SK-N-SH (cell line): ENCODE measurements around the gene PON3. TPM values are rescaled to one million over a fixed set of nuclear protein-coding genes. Genes with fewer than 3 reads are reported as not detected.

ENCODE experiments used
- CTCF ChIA-PET: fragments of 300-600, 350-600 bp; formaldehyde crosslinking; extraction: SDS; loops from one replicate; lab custom pipeline; 2021; lab: Yijun Ruan, JAX
- POLR2A ChIA-PET: fragments of 350-600 bp; sonication (Branson Sonifier 250); formaldehyde crosslinking; extraction: SDS; loops from one replicate; lab custom pipeline; 2020; ENCODE audit warnings: antibody characterized with exemption, inconsistent platforms; lab: Yijun Ruan, JAX
- DNase-seq: peaks from one replicate; pipeline ENCODE4 v3.0.0; 2012
- H2AFZ ChIP-seq: fragments of 200-600 bp; sonication (generic); 2 replicates; pipeline ENCODE4 v1.8.1; 2016; ENCODE audit warnings: antibody characterized with exemption, mild to moderate bottlenecking, low read depth
- H3F3A ChIP-seq: fragments of 200-600 bp; sonication (generic); replicated peaks from 2 replicates; pipeline ENCODE3; 2016; ENCODE audit warnings: antibody characterized with exemption, mild to moderate bottlenecking; ENCODE audit not compliant: insufficient read depth
- H3K27ac ChIP-seq, 2 experiments: fragments of 200-500 bp in 1 of 2; fragments of 200-600 bp in 1 of 2; sonication (Bioruptor generic) in 1 of 2; sonication (generic), shearing (Covaris generic) in 1 of 2; 2 replicates each; pipeline versions ENCODE4 v1.5.1 to v1.6.1; 2014 to 2016; ENCODE audit warnings: low read depth in 2 of 2, inconsistent platforms in 1 of 2, low read length in 1 of 2, mild to moderate bottlenecking in 1 of 2, mixed read lengths in 1 of 2
- H3K27me3 ChIP-seq: fragments of 200-600 bp; sonication (generic), shearing (Covaris generic); 2 replicates; pipeline ENCODE4 v1.6.1; 2016; ENCODE audit warnings: mixed run types; ENCODE audit not compliant: insufficient read depth
- H3K36me3 ChIP-seq, 2 experiments: fragments of 200-500 bp in 1 of 2; fragments of 200-600 bp in 1 of 2; sonication (Bioruptor generic) in 1 of 2; sonication (generic) in 1 of 2; replicated peaks in 1 of 2; 2 replicates each; pipeline versions ENCODE3 to v1.5.1; 2014 to 2016; ENCODE audit warnings: low read length in 1 of 2, mild to moderate bottlenecking in 1 of 2; ENCODE audit not compliant: insufficient read depth in 2 of 2, control insufficient read depth in 1 of 2
- H3K4me1 ChIP-seq, 2 experiments: fragments of 200-500 bp in 1 of 2; fragments of 200-600 bp in 1 of 2; sonication (Bioruptor generic) in 1 of 2; sonication (generic), shearing (Covaris generic) in 1 of 2; 2 replicates each; pipeline versions ENCODE4 v1.5.1 to v1.6.1; 2014 to 2016; ENCODE audit warnings: low read depth in 1 of 2, low read length in 1 of 2, mixed run types in 1 of 2; ENCODE audit not compliant: insufficient read depth in 2 of 2, control insufficient read depth in 1 of 2
- H3K4me2 ChIP-seq: fragments of 200-600 bp; sonication (generic), shearing (Covaris generic); 2 replicates; pipeline ENCODE4 v1.6.1; 2017; ENCODE audit warnings: mixed run types
- H3K4me3 ChIP-seq, 2 experiments: fragments of 200-500 bp in 1 of 2; fragments of 200-600 bp in 1 of 2; sonication (Bioruptor generic) in 1 of 2; sonication (generic), shearing (Covaris generic) in 1 of 2; 2 replicates each; pipeline versions ENCODE4 v1.5.1 to v1.8.1; 2014 to 2016; ENCODE audit warnings: low read depth in 2 of 2, inconsistent platforms in 1 of 2, low read length in 1 of 2, mild to moderate bottlenecking in 1 of 2, mixed read lengths in 1 of 2, moderate library complexity in 1 of 2
- H3K79me2 ChIP-seq: fragments of 200-600 bp; sonication (generic); 2 replicates; pipeline ENCODE4 v1.8.1; 2017; ENCODE audit warnings: mild to moderate bottlenecking; ENCODE audit not compliant: insufficient read depth
- H3K9ac ChIP-seq: fragments of 200-600 bp; sonication (generic); 2 replicates; pipeline ENCODE4 v1.6.1; 2017; ENCODE audit warnings: mixed run types
- H3K9me2 ChIP-seq: fragments of 200-600 bp; sonication (generic); 2 replicates; pipeline ENCODE4 v1.6.1; 2017; ENCODE audit warnings: mixed run types
- H3K9me3 ChIP-seq: fragments of 200-600 bp; sonication (generic); 2 replicates; pipeline ENCODE4 v1.6.1; 2017; ENCODE audit warnings: mixed run types, mild to moderate bottlenecking, moderate library complexity
- H4K20me1 ChIP-seq: fragments of 200-600 bp; sonication (generic); 2 replicates; pipeline ENCODE4 v1.6.1; 2017; ENCODE audit warnings: mild to moderate bottlenecking, mixed run types; ENCODE audit not compliant: insufficient read depth
- EP300 ChIP-seq, 2 experiments: IDR thresholded peaks; 2 replicates each; pipeline versions ENCODE4 v1.4.0 to v1.6.1; 2012; ENCODE audit warnings: borderline replicate concordance in 1 of 2, low read depth in 1 of 2, low read length in 1 of 2
- EZH2phosphoT487 ChIP-seq: fragments of 200-600 bp; sonication (generic); IDR thresholded peaks from 2 replicates; pipeline ENCODE4 v1.6.1; 2017; ENCODE audit warnings: low read depth, mixed run types, mild to moderate bottlenecking, antibody characterized with exemption, moderate library complexity, borderline replicate concordance
- FOXJ3 ChIP-seq: sonication (generic); formaldehyde crosslinking; IDR thresholded peaks from 2 replicates; pipeline ENCODE4 v1.5.1; 2020; ENCODE audit warnings: mild to moderate bottlenecking, missing genetic modification reagents
- GABPA ChIP-seq: IDR thresholded peaks from 2 replicates; pipeline ENCODE4 v1.4.0; 2012; ENCODE audit warnings: low read depth, mild to moderate bottlenecking
- JUND ChIP-seq: IDR thresholded peaks from 2 replicates; pipeline ENCODE4 v1.4.0; 2012
- RCOR1 ChIP-seq: fragments of 150-350 bp; IDR thresholded peaks from 2 replicates; pipeline ENCODE4 v1.6.1; 2017; ENCODE audit warnings: antibody characterized with exemption, low read length
- SIN3A ChIP-seq: IDR thresholded peaks from 2 replicates; pipeline ENCODE4 v1.6.1; 2012; ENCODE audit warnings: low read depth, mild to moderate bottlenecking, low read length, moderate library complexity, borderline replicate concordance
- SMC3 ChIP-seq: IDR thresholded peaks from 2 replicates; pipeline ENCODE4 v1.6.1; 2012; ENCODE audit warnings: low read depth, low read length, improper control_type of control experiment
- TAF1 ChIP-seq: IDR thresholded peaks from 2 replicates; pipeline ENCODE4 v1.6.1; 2012; ENCODE audit warnings: low read depth, mild to moderate bottlenecking, low read length, moderate library complexity, borderline replicate concordance
- TCF12 ChIP-seq: IDR thresholded peaks from 2 replicates; pipeline ENCODE4 v1.4.0; 2012
- WGBS: methylation state at CpG from one replicate; pipeline ENCODE4 v1.1.6; 2017; ENCODE audit warnings: low lambda C conversion rate; 5-methylcytosine and 5-hydroxymethylcytosine counted together
- polyA plus RNA-seq, 3 experiments: library from polyadenylated mRNA; depleted of rRNA; stranded (reverse); fragments of >200 nt; gene quantifications; 2 replicates each; pipeline ENCODE4 v1.2.3, GENCODE V29; 2012
- TF ChIP-seq, protein P1 (sequence below): IDR thresholded peaks from 2 replicates; pipeline ENCODE4 v1.4.0; 2012; ENCODE audit warnings: low read depth, borderline replicate concordance
- TF ChIP-seq, protein P2 (sequence below): fragments of 150-350 bp; IDR thresholded peaks from 2 replicates; pipeline ENCODE4 v1.6.1; 2016; ENCODE audit warnings: mild to moderate bottlenecking, low read depth, low read length
- TF ChIP-seq, protein P3 (sequence below): IDR thresholded peaks from 2 replicates; pipeline ENCODE4 v1.6.1; 2012; ENCODE audit warnings: mild to moderate bottlenecking, low read depth, low read length, moderate library complexity
- TF ChIP-seq, protein P4 (sequence below): IDR thresholded peaks from 2 replicates; pipeline ENCODE4 v1.4.0; 2012; ENCODE audit warnings: low read depth
- TF ChIP-seq, protein P5 (sequence below): fragments of 200-600 bp; sonication (generic); IDR thresholded peaks from 2 replicates; pipeline ENCODE4 v1.6.1; 2017; ENCODE audit warnings: antibody characterized with exemption, mild to moderate bottlenecking, moderate library complexity

The PON3 gene
- polyA plus RNA-seq, 1 of the 3 experiments (the other 2 are of a cell fraction) = not detected

DNA sequence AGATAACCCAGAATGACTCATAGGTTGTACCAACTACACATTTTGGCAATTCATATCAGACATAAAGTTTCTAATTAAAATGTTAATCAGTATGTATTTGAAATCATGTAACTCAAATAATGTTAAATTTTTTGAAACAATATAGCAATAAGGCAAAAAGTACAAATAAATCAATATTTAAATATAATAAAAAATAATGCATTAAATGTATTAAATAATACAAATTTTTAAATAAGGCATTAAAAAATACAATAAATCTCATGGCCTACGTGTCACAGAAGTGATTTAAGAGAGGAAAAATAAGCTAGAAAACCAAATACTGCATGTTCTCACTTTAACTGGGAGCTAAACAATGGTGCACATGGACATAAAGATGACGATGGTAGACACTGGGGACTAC is 29.5 kb upstream of the PON3 start (continued):
- no peak for TF ChIP-seq SIN3A

DNA sequence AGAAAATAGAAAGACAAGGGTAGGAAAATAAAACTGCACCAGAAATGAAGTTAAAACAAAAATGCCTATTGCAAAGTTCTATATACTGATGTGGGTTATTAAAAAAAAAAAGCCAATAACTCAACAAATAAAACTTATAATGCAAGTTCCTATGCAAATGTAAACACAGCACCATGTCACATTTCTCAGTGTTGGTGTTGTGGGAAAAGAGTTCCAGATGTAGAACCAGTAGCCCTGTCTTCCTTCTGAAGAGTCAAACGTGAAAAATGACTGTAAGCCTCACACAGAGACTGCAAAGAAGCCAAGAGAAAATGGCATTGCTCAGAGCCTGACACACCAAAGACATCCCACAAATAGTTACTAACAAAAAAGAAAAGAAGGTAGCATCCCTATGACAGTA is 28.5 kb upstream of the PON3 start:
- Histone ChIP-seq H4K20me1 (no peaks in the 10 kb centered on the region), H3K4me1 (peaks cover 0 to 7% of the 10 kb centered on the region in 2 experiments; a peak in 2 of 4 replicates), H2AFZ (no peak overlapping the region), H3K27me3 (no peaks in the 10 kb centered on the region), H3K9ac (no peak overlapping the region), H3K27ac (no peak overlapping the region), H3F3A (peaks cover 6% of the 10 kb centered on the region), H3K79me2 (peaks cover 42% of the 10 kb centered on the region; the same call in 1 of the 2 replicates), H3K36me3 (peaks cover 24 to 30% of the 10 kb centered on the region in 2 experiments), H3K4me2 (no peak overlapping the region), H3K9me2 (no peaks in the 10 kb centered on the region), H3K9me3 (no peaks in the 10 kb centered on the region), H3K4me3 (no peak overlapping the region)
- ChIA-PET CTCF (no interaction called here), POLR2A (no interaction called here)
- DNase-seq = no peak
- TF ChIP-seq FOXJ3 = no peak
- TF ChIP-seq, protein P1, sequence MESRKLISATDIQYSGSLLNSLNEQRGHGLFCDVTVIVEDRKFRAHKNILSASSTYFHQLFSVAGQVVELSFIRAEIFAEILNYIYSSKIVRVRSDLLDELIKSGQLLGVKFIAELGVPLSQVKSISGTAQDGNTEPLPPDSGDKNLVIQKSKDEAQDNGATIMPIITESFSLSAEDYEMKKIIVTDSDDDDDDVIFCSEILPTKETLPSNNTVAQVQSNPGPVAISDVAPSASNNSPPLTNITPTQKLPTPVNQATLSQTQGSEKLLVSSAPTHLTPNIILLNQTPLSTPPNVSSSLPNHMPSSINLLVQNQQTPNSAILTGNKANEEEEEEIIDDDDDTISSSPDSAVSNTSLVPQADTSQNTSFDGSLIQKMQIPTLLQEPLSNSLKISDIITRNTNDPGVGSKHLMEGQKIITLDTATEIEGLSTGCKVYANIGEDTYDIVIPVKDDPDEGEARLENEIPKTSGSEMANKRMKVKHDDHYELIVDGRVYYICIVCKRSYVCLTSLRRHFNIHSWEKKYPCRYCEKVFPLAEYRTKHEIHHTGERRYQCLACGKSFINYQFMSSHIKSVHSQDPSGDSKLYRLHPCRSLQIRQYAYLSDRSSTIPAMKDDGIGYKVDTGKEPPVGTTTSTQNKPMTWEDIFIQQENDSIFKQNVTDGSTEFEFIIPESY = no peak
- no peak for TF ChIP-seq TCF12
- no peak for TF ChIP-seq JUND
- TF ChIP-seq, protein P2, sequence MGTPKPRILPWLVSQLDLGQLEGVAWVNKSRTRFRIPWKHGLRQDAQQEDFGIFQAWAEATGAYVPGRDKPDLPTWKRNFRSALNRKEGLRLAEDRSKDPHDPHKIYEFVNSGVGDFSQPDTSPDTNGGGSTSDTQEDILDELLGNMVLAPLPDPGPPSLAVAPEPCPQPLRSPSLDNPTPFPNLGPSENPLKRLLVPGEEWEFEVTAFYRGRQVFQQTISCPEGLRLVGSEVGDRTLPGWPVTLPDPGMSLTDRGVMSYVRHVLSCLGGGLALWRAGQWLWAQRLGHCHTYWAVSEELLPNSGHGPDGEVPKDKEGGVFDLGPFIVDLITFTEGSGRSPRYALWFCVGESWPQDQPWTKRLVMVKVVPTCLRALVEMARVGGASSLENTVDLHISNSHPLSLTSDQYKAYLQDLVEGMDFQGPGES = no peak
- TF ChIP-seq TAF1 = no peak
- TF ChIP-seq GABPA = no peak
- TF ChIP-seq, protein P3, sequence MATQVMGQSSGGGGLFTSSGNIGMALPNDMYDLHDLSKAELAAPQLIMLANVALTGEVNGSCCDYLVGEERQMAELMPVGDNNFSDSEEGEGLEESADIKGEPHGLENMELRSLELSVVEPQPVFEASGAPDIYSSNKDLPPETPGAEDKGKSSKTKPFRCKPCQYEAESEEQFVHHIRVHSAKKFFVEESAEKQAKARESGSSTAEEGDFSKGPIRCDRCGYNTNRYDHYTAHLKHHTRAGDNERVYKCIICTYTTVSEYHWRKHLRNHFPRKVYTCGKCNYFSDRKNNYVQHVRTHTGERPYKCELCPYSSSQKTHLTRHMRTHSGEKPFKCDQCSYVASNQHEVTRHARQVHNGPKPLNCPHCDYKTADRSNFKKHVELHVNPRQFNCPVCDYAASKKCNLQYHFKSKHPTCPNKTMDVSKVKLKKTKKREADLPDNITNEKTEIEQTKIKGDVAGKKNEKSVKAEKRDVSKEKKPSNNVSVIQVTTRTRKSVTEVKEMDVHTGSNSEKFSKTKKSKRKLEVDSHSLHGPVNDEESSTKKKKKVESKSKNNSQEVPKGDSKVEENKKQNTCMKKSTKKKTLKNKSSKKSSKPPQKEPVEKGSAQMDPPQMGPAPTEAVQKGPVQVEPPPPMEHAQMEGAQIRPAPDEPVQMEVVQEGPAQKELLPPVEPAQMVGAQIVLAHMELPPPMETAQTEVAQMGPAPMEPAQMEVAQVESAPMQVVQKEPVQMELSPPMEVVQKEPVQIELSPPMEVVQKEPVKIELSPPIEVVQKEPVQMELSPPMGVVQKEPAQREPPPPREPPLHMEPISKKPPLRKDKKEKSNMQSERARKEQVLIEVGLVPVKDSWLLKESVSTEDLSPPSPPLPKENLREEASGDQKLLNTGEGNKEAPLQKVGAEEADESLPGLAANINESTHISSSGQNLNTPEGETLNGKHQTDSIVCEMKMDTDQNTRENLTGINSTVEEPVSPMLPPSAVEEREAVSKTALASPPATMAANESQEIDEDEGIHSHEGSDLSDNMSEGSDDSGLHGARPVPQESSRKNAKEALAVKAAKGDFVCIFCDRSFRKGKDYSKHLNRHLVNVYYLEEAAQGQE = no peak
- TF ChIP-seq, protein P4, sequence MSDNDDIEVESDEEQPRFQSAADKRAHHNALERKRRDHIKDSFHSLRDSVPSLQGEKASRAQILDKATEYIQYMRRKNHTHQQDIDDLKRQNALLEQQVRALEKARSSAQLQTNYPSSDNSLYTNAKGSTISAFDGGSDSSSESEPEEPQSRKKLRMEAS = no peak
- TF ChIP-seq EP300 (IDR thresholded peaks at IDR 0.05; ENCODE audit: borderline replicate concordance in 1 of 2, low read depth in 1 of 2, low read length in 1 of 2) = no peak
- TF ChIP-seq, protein P5, sequence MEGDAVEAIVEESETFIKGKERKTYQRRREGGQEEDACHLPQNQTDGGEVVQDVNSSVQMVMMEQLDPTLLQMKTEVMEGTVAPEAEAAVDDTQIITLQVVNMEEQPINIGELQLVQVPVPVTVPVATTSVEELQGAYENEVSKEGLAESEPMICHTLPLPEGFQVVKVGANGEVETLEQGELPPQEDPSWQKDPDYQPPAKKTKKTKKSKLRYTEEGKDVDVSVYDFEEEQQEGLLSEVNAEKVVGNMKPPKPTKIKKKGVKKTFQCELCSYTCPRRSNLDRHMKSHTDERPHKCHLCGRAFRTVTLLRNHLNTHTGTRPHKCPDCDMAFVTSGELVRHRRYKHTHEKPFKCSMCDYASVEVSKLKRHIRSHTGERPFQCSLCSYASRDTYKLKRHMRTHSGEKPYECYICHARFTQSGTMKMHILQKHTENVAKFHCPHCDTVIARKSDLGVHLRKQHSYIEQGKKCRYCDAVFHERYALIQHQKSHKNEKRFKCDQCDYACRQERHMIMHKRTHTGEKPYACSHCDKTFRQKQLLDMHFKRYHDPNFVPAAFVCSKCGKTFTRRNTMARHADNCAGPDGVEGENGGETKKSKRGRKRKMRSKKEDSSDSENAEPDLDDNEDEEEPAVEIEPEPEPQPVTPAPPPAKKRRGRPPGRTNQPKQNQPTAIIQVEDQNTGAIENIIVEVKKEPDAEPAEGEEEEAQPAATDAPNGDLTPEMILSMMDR = no peak
- no peak for TF ChIP-seq SMC3
- TF ChIP-seq RCOR1 = no peak
- no peak for TF ChIP-seq EZH2phosphoT487
- 75% methylated on average over 1 of the region's 1 CpG for WGBS
